K562 (cell line): ENCODE data around the gene ZNF718. TPM values are rescaled to one million over a fixed set of nuclear protein-coding genes. Genes with fewer than 3 reads are reported as not detected.
A peak's percentile ranks its signal among the peaks of the same experiment; 100 is the strongest.
"Not testable (repeated sequence)": the region's sequence is repeated elsewhere in the genome, so short reads cannot be mapped to it uniquely, and the experiment has no call there.

Experiments used
- ATAC-seq: fragments of 200-7000 bp; cut with Tn5 transposase; 3 replicates; pipeline ENCODE4 v1.9.1; 2020; ENCODE audit warnings: moderate library complexity
- BruUV-seq: library from RNA; stranded (reverse); fragments of 400-500 nt; replicated peaks from 2 replicates; lab custom pipeline; 2021; lab: Mats Ljungman, UMichigan
- CTCF ChIA-PET: fragments of 300-600 bp; formaldehyde crosslinking; extraction: SDS; loops from one replicate; lab custom pipeline; 2021; ENCODE audit warnings: low intra/inter-chr PET ratio; lab: Yijun Ruan, JAX
- POLR2A ChIA-PET: fragments of 300-600, 350-650 bp; sonication (Branson Sonifier 250); formaldehyde crosslinking; extraction: SDS; loops from one replicate; lab custom pipeline; 2021; ENCODE audit warnings: antibody characterized with exemption, inconsistent platforms; lab: Yijun Ruan, JAX
- DNase-seq, 4 experiments: peaks; one replicate each; pipeline versions ENCODE4 v3.0.0 to v3.0.0-alpha.2; 2011 to 2018; ENCODE audit warnings: low spot score in 3 of 4, mixed read lengths in 3 of 4; ENCODE audit errors: extremely low read depth in 1 of 4
- FAIRE-seq: peaks from 2 replicates; lab custom pipeline; 2011; peaks lifted over from hg19 to GRCh38; lab: Jason Lieb, UNC
- H2AFZ ChIP-seq: 2 replicates; pipeline ENCODE4 v1.6.0; 2011; ENCODE audit warnings: low read depth, low read length, control low read depth, inconsistent platforms
- H3K27ac ChIP-seq: fragments of 200-600 bp; 3 replicates; pipeline ENCODE4 v1.8.0; 2011; ENCODE audit warnings: low read depth, mild to moderate bottlenecking, control low read depth, inconsistent platforms, low read length, moderate library complexity, mixed read lengths; ENCODE audit errors: extremely low read depth
- H3K27me3 ChIP-seq, 2 experiments: fragments of 300-600 bp in 1 of 2; 2 replicates in 1 of 2; 3 replicates in 1 of 2; pipeline versions ENCODE4 v1.6.0 to v1.8.0; 2011; ENCODE audit warnings: inconsistent platforms in 2 of 2, low read length in 2 of 2, mild to moderate bottlenecking in 1 of 2, mixed read lengths in 1 of 2, moderate library complexity in 1 of 2; ENCODE audit not compliant: control insufficient read depth in 2 of 2, insufficient read depth in 2 of 2
- H3K36me3 ChIP-seq: fragments of 300-600 bp; 3 replicates; pipeline ENCODE4 v1.8.0; 2011; ENCODE audit warnings: mild to moderate bottlenecking, low read length, inconsistent platforms; ENCODE audit not compliant: control insufficient read depth, insufficient read depth
- H3K4me1 ChIP-seq, 2 experiments: fragments of 200-600 bp in 1 of 2; replicated peaks in 1 of 2; 2 replicates in 1 of 2; 3 replicates in 1 of 2; pipeline versions ENCODE4 v1.5.1 to v1.8.0; 2011; ENCODE audit warnings: inconsistent platforms in 2 of 2, low read length in 2 of 2, mild to moderate bottlenecking in 1 of 2, mixed read lengths in 1 of 2, moderate library complexity in 1 of 2; ENCODE audit not compliant: control insufficient read depth in 2 of 2, insufficient read depth in 2 of 2
- H3K4me2 ChIP-seq: 2 replicates; pipeline ENCODE4 v1.6.1; 2011; ENCODE audit warnings: low read length, control low read depth, inconsistent platforms, mixed read lengths; ENCODE audit not compliant: insufficient read depth
- H3K4me3 ChIP-seq: fragments of 200-600 bp; sonication (generic), shearing (Covaris generic); 2 replicates; pipeline ENCODE4 v1.5.1; 2016; ENCODE audit warnings: control low read depth, inconsistent platforms
- H3K79me2 ChIP-seq: fragments of 200-600 bp; 3 replicates; pipeline ENCODE4 v1.8.0; 2011; ENCODE audit warnings: low read length, inconsistent platforms; ENCODE audit not compliant: control insufficient read depth, insufficient read depth
- H3K9ac ChIP-seq, 2 experiments: 2 replicates each; pipeline versions ENCODE4 v1.6.0 to v1.6.1; 2011; ENCODE audit warnings: low read depth in 2 of 2, low read length in 2 of 2, control low read depth in 1 of 2, inconsistent platforms in 1 of 2, mild to moderate bottlenecking in 1 of 2, mixed read lengths in 1 of 2; ENCODE audit not compliant: insufficient read depth in 1 of 2
- H3K9me1 ChIP-seq: one replicate; pipeline ENCODE4 v1.6.0; 2011; ENCODE audit warnings: inconsistent platforms, mild to moderate bottlenecking, low read length, moderate library complexity; ENCODE audit not compliant: control insufficient read depth, insufficient read depth
- H3K9me3 ChIP-seq: replicated peaks from 2 replicates; pipeline ENCODE4 v1.5.1; 2011; ENCODE audit warnings: low read depth, low read length, inconsistent platforms; ENCODE audit not compliant: control insufficient read depth, insufficient read depth
- H4K20me1 ChIP-seq: replicated peaks from 2 replicates; pipeline ENCODE4 v1.6.1; 2011; ENCODE audit warnings: low read length, inconsistent platforms, mixed read lengths; ENCODE audit not compliant: control insufficient read depth, insufficient read depth
- L3MBTL2 ChIP-seq: fragments of 450-650 bp; IDR thresholded peaks from 2 replicates; pipeline ENCODE4 v1.6.1; 2016; ENCODE audit warnings: mild to moderate bottlenecking, moderate library complexity
- ZNF274 ChIP-seq: IDR thresholded peaks from 2 replicates; pipeline ENCODE4 v1.6.1; 2011; ENCODE audit warnings: low read depth, mild to moderate bottlenecking, low read length, moderate library complexity, borderline replicate concordance
- WGBS: fragments of 100-300 bp; shearing (Covaris generic); methylation state at CpG from one replicate; pipeline ENCODE4 v1.1.6; 2016; ENCODE audit warnings: low coverage, mixed read lengths; ENCODE audit not compliant: insufficient coverage; ENCODE audit errors: missing lambda C conversion rate; 5-methylcytosine and 5-hydroxymethylcytosine counted together
- in situ Hi-C: fragments of 300-500 bp; cut with MboI; formaldehyde crosslinking; loops from 4 replicates; pipeline ENCODE4 v1.15.0; 2018; ENCODE audit warnings: inconsistent platforms, mixed read lengths
- intact Hi-C: fragments of 100-400 bp; cut with micrococcal nuclease; formaldehyde crosslinking; loops from 2 replicates; pipeline ENCODE4 v1.14.2; 2022
- polyA plus RNA-seq, 8 experiments: library from polyadenylated mRNA; depleted of rRNA in 4 of 8; stranded (reverse) in 5 of 8; unstranded in 3 of 8; fragments of >200 nt; fragmentation: Nextera tagmentation in 2 of 8; fragmentation: Illumina TruSeq in 1 of 8; extraction: Ambion mirVana in 2 of 8; extraction: Trizol in 1 of 8; gene quantifications; 2 replicates each; pipeline versions ENCODE4 v1.2.1 to v1.2.3, GENCODE V29; 2011 to 2014; ENCODE audit warnings: inconsistent platforms in 1 of 8, missing spikeins in 1 of 8
- total RNA-seq, 7 experiments: library from RNA; depleted of rRNA in 6 of 7; stranded (reverse); fragments of >200 nt in 6 of 7; fragmentation: Illumina TruSeq in 2 of 7; extraction: Trizol in 2 of 7; gene quantifications; 2 replicates each; pipeline versions ENCODE4 v1.2.1 to v1.2.3, GENCODE V29; 2011 to 2021; ENCODE audit warnings: low replicate concordance in 1 of 7
- TF ChIP-seq, protein P1 (sequence below), 2 experiments: IDR thresholded peaks; 2 replicates each; pipeline ENCODE4 v1.6.1; 2011; ENCODE audit warnings: borderline replicate concordance in 1 of 2, control low read depth in 1 of 2, low read depth in 1 of 2, low read length in 1 of 2, mild to moderate bottlenecking in 1 of 2, mixed read lengths in 1 of 2, moderate library complexity in 1 of 2; ENCODE audit not compliant: insufficient read depth in 1 of 2, insufficient read length in 1 of 2, poor library complexity in 1 of 2, severe bottlenecking in 1 of 2; ENCODE audit errors: extremely low read depth in 1 of 2
- TF ChIP-seq, protein P2 (sequence below): fragments of 450-650 bp; IDR thresholded peaks from 2 replicates; pipeline ENCODE4 v1.6.1; 2016; ENCODE audit warnings: mild to moderate bottlenecking, moderate library complexity

The ZNF718 gene
- total and polyA plus RNA-seq, 9 of the 15 experiments (the other 6 are each of a cell fraction or from before 2014, with no cell fraction given): 1.00 to 5.3 (median 2.7) TPM

DNA sequence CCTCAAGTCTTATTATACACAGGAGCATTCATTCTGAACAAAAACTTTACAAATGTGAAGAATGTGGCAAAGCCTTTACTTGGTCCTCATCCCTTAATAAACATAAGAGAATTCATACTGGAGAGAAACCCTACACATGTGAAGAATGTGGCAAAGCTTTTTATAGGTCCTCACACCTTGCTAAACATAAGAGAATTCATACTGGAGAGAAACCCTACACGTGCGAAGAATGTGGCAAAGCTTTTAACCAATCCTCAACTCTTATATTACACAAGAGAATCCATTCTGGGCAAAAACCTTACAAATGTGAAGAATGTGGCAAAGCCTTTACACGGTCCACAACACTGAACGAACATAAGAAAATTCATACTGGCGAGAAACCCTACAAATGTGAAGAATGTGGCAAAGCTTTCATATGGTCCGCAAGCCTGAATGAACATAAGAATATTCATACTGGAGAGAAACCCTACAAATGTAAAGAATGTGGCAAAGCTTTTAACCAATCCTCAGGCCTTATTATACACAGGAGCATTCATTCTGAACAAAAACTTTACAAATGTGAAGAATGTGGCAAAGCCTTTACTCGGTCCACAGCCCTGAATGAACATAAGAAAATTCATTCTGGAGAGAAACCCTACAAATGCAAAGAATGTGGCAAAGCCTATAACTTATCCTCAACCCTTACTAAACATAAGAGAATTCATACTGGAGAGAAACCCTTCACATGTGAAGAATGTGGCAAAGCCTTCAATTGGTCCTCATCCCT is 37.6 kb upstream of the ZNF718 start:
- intact Hi-C loops, H3K79me2 ChIP-seq, H2AFZ ChIP-seq, ATAC-seq, H3K9ac ChIP-seq, H3K4me1 ChIP-seq, H4K20me1 ChIP-seq, DNase-seq, H3K9me1 ChIP-seq, H3K4me2 ChIP-seq, POLR2A ChIA-PET, H3K27ac ChIP-seq, H3K27me3 ChIP-seq, FAIRE-seq, in situ Hi-C loops, H3K4me3 ChIP-seq, CTCF ChIA-PET: not testable (repeated sequence)
- WGBS: 65% methylated on average over 7 of the region's 7 CpGs
- Histone ChIP-seq H3K9me3 (peaks cover 22% of the 10 kb centered on the region), H3K36me3 (peaks cover 16% of the 10 kb centered on the region)
- peak; percentile 96 for TF ChIP-seq ZNF274
- TF ChIP-seq, protein P1, sequence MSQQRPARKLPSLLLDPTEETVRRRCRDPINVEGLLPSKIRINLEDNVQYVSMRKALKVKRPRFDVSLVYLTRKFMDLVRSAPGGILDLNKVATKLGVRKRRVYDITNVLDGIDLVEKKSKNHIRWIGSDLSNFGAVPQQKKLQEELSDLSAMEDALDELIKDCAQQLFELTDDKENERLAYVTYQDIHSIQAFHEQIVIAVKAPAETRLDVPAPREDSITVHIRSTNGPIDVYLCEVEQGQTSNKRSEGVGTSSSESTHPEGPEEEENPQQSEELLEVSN (IDR thresholded peaks at IDR 0.05; ENCODE audit: borderline replicate concordance in 1 of 2, extremely low read depth in 1 of 2, insufficient read depth in 1 of 2, insufficient read length in 1 of 2, low read depth in 1 of 2, low read length in 1 of 2, poor library complexity in 1 of 2, severe bottlenecking in 1 of 2): peak in 1 of 2 experiments; percentile 32
- TF ChIP-seq, protein P2, sequence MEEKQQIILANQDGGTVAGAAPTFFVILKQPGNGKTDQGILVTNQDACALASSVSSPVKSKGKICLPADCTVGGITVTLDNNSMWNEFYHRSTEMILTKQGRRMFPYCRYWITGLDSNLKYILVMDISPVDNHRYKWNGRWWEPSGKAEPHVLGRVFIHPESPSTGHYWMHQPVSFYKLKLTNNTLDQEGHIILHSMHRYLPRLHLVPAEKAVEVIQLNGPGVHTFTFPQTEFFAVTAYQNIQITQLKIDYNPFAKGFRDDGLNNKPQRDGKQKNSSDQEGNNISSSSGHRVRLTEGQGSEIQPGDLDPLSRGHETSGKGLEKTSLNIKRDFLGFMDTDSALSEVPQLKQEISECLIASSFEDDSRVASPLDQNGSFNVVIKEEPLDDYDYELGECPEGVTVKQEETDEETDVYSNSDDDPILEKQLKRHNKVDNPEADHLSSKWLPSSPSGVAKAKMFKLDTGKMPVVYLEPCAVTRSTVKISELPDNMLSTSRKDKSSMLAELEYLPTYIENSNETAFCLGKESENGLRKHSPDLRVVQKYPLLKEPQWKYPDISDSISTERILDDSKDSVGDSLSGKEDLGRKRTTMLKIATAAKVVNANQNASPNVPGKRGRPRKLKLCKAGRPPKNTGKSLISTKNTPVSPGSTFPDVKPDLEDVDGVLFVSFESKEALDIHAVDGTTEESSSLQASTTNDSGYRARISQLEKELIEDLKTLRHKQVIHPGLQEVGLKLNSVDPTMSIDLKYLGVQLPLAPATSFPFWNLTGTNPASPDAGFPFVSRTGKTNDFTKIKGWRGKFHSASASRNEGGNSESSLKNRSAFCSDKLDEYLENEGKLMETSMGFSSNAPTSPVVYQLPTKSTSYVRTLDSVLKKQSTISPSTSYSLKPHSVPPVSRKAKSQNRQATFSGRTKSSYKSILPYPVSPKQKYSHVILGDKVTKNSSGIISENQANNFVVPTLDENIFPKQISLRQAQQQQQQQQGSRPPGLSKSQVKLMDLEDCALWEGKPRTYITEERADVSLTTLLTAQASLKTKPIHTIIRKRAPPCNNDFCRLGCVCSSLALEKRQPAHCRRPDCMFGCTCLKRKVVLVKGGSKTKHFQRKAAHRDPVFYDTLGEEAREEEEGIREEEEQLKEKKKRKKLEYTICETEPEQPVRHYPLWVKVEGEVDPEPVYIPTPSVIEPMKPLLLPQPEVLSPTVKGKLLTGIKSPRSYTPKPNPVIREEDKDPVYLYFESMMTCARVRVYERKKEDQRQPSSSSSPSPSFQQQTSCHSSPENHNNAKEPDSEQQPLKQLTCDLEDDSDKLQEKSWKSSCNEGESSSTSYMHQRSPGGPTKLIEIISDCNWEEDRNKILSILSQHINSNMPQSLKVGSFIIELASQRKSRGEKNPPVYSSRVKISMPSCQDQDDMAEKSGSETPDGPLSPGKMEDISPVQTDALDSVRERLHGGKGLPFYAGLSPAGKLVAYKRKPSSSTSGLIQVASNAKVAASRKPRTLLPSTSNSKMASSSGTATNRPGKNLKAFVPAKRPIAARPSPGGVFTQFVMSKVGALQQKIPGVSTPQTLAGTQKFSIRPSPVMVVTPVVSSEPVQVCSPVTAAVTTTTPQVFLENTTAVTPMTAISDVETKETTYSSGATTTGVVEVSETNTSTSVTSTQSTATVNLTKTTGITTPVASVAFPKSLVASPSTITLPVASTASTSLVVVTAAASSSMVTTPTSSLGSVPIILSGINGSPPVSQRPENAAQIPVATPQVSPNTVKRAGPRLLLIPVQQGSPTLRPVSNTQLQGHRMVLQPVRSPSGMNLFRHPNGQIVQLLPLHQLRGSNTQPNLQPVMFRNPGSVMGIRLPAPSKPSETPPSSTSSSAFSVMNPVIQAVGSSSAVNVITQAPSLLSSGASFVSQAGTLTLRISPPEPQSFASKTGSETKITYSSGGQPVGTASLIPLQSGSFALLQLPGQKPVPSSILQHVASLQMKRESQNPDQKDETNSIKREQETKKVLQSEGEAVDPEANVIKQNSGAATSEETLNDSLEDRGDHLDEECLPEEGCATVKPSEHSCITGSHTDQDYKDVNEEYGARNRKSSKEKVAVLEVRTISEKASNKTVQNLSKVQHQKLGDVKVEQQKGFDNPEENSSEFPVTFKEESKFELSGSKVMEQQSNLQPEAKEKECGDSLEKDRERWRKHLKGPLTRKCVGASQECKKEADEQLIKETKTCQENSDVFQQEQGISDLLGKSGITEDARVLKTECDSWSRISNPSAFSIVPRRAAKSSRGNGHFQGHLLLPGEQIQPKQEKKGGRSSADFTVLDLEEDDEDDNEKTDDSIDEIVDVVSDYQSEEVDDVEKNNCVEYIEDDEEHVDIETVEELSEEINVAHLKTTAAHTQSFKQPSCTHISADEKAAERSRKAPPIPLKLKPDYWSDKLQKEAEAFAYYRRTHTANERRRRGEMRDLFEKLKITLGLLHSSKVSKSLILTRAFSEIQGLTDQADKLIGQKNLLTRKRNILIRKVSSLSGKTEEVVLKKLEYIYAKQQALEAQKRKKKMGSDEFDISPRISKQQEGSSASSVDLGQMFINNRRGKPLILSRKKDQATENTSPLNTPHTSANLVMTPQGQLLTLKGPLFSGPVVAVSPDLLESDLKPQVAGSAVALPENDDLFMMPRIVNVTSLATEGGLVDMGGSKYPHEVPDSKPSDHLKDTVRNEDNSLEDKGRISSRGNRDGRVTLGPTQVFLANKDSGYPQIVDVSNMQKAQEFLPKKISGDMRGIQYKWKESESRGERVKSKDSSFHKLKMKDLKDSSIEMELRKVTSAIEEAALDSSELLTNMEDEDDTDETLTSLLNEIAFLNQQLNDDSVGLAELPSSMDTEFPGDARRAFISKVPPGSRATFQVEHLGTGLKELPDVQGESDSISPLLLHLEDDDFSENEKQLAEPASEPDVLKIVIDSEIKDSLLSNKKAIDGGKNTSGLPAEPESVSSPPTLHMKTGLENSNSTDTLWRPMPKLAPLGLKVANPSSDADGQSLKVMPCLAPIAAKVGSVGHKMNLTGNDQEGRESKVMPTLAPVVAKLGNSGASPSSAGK: peak; percentile 65
- peak; percentile 46; the same call in 1 of the 2 replicates for TF ChIP-seq L3MBTL2
- TSS peak; percentile 23 for BruUV-seq
